Dermis blood vessel endothelial cell (primary cell): ENCODE results near the gene ZCRB1. TPM values are rescaled to one million over a fixed set of nuclear protein-coding genes. Genes with fewer than 3 reads are reported as not detected.

ENCODE experiments used
- DNase-seq: peaks from one replicate; pipeline ENCODE4 v3.0.0; 2010
- total RNA-seq: library from RNA; depleted of rRNA; stranded (reverse); fragments of >200 nt; gene quantifications from 2 replicates; pipeline ENCODE4 v1.2.3, GENCODE V29; 2014

Gene ZCRB1
- total RNA-seq, 1 donor from 2014 or later: 22.1 TPM

DNA sequence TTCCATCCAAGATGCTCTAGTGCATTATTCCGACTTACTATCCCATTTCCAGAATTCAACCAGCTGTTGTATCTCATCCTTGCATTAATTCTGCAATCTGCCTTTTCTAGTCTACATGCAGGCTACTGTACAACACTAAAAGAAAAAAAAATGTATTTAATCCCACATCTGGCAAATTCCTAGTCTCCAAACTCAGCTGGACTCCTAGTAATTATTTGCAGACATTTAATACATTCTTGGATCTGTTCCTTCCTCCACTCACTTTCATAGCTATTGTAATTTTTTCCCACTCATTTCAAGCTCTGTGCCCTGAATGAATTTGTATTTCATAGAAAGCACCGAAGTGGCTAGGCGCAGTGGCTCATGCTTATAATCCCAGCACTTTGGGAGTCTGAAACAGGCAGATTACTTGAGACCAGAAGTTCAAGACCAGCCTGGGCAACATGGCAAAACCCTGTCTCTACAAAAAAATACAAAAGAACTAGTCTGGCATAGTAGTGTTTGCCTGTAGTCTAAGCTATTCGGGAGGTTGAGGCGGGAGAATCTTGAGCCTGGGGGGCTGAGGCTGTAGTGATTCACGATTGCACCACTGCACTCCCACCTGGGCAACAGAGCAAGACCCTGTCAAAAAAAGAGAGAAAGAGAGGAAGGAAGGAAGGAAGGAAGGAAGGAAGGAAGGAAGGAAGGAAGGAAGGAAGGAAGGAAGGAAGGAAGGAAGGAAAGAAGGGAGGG, 48.3 kb downstream of the ZCRB1 start:
- DNase-seq: no peak

DNA sequence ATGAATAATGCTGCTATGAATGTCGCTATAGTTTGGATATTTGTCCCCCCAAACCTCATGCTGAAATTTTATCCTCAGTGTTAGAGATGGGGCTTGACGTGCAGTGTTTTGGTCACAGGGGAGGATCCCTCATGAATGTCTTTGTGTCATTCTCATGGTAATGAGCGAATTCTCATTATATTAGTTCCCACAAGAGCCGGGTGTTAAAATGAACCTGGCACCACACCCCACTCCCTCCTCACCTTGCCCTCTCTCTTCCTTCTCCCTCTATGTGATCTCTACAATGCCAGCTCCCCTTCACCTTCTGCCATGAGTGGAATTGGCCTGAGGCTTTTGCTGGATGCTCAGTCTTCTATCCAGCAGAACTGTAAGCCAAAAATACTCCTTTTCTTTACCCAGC, 50.4 kb downstream of the ZCRB1 start:
- no peak for DNase-seq

DNA sequence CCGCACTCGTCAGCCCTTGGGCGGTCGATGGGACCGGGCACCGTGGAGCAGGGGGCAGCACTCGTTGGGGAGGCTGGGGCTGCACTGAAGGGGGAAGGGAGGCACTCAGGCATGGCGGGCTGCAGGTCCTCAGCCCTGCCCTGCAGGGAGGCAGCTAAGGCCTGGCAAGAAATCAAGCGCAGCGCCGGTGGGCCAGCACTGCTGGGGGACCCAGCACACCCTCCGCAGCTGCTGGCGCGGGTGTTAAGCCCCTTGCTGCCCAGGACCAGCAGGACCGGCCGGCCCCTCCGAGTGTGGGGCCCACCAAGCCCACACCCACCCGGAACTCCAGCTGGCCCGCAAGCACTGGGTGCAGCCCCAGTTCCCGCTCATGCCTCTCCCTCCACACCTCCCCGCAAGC, 52.2 kb downstream of the ZCRB1 start:
- no peak for DNase-seq

DNA sequence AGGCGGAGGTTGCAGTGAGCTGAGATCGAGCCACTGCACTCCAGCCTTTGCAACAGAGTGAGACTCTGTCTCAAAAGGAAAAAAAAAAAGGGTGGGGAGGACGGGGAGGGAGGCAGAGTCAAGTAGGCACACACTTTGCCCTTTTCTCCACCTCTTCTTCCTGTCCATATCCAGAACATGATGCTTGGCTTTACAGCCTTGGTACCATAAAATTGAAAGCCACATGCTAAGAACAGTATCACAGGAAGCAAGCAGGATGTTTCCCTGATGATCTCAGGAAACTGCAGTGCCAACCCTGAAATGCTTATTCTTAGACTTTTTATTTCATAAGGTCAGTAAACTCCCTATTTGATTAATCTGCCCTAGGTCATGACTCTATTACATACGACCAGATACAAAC, 55.3 kb downstream of the ZCRB1 start:
- DNase-seq: peak; percentile 27

DNA sequence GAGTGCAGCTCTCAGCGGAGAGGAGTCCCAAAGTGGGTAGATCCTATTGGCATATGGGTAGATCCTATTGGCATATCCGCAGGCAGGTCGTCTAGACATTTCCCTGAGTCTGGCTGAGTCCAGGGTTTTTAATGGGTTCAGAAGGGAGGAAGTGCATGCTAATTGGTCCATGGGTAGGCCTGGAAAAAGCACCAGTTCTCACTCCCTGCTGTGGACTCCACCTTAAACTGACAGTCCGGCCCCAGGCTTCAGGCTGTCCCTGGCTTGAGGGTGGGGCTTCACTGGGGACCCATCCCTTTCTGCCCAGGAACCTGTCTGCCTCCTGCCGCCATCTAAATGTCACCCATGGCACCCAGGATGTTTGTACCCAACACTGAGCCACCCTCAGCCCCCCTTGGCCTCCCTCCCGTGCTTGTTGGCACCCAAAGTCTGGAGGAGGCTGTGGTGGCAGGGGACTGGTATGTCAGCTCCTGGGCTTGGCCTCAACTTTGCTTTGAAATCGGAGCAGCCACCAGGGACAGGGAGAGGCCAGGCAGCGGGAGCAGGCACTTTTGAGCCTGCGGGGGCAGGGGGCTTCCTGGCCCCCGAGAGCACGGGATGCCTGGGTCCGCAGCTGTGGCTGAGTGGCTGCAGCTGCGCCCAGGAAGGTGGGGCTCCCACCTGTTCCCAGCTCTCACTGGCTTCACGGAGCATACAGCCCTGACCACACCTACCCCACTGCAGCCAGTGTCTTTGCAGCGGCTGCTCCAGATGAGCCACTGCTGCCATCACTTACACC, 58.3 kb downstream of the ZCRB1 start:
- DNase-seq: no peak

DNA sequence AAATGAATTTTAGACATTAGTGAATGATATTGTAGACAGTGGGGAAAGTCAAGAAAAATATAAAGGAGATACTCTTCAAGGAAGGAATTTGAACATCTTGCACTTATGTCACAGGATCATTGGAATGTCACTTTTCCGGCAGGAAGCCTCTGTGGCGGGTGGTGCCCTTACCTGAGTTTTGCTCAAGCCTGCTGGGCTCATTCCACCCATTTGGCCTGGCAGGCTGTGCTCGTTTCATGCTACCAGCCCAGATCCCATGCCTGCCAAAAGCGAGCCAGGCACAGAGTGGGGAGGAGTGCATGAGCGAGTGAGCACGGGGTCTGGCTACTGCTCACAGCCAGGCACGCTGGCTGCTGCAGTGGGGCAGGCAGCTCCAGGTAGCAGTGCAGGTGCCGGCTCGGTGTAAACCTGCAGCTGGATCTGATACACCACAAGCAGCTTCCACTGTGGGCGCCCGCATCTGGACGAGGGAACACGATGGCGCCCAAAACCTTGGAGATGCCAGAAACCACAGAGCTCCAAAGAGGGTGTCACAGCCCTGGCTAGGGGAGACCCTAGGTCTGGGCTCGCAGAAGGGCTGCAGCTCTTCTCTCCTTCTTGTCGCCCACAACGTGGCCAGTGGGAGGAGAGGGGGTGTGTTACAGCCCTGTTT, 59.2 kb downstream of the ZCRB1 start:
- no peak for DNase-seq

DNA sequence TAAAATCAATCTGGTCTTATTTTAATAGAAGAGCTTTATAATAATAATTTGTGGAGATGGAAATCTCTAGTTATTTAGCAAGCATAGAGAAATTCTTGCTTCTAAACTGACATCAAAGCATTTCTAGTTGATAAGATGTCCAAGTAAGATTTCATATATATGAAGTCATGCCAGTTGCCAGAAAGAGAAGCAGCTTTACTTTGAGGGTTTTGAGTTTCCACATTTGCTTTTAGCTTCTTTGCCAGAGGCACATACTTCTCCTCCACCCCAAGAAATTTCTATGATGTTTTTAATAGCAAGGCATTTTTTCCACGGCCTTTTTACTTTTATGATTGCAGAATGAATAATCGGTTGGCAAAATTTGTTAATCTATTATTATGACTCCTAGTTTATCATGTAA, 63.6 kb downstream of the ZCRB1 start:
- no peak for DNase-seq

Other genes with a start within 250 kb of the ZCRB1 start
- 25.2 and 44.2 TPM in 2 replicates for gene GXYLT1, start 181.2 kb downstream of the ZCRB1 start, total RNA-seq
- gene YAF2, start 87.8 kb downstream of the ZCRB1 start, total RNA-seq: 19.1 and 26.1 TPM in 2 replicates
- gene PPHLN1, start 73 bp upstream of the ZCRB1 start, total RNA-seq: 99.5 and 101 TPM in 2 replicates